CD4-positive, alpha-beta T cell treated with Interleukin-2 at 100 ng/mL for 4 hours (primary cell): ENCODE results near the gene CANT1.
"Not testable (repeated sequence)": the region's sequence is repeated elsewhere in the genome, so short reads cannot be mapped to it uniquely, and the experiment has no call there.

ENCODE experiments used
- DNase-seq: peaks from one replicate; pipeline ENCODE4 v3.0.0-alpha.2; 2020; ENCODE audit warnings: low spot score

CANT1 gene

GRCh38 chr17:79027274-79027924 lies 17.8 kb upstream of the CANT1 start:
- no peak for DNase-seq

- no peak for DNase-seq
Measured at GRCh38 chr17:79026376-79027273, 17.1 kb upstream of the CANT1 start.

- DNase-seq = no peak
Measured at GRCh38 chr17:79024901-79025737, 15.6 kb upstream of the CANT1 start.

GRCh38 chr17:79023886-79024771 lies 14.6 kb upstream of the CANT1 start, which contains the start of gene C1QTNF1:
Gene C1QTNF1, plus strand, starts transcription at chr17:79024169. Its CDS starts 19,800 bp downstream, at chr17:79043969.
- DNase-seq = no peak

GRCh38 chr17:79023180-79023705 lies 13.7 kb upstream of the CANT1 start:
- DNase-seq = no peak

- DNase-seq = no peak
Measured at GRCh38 chr17:79022507-79022991, 13.0 kb upstream of the CANT1 start.

- DNase-seq = not testable (repeated sequence)
Measured at GRCh38 chr17:79021929-79022328, 12.4 kb upstream of the CANT1 start.

GRCh38 chr17:79020631-79021301 lies 11.2 kb upstream of the CANT1 start:
- DNase-seq = no peak

GRCh38 chr17:79019632-79020584 lies 10.3 kb upstream of the CANT1 start:
- peak; percentile 48 for DNase-seq

- no peak for DNase-seq
Measured at GRCh38 chr17:79019261-79019631, 9.7 kb upstream of the CANT1 start.

- no peak for DNase-seq
Measured at GRCh38 chr17:79018370-79018695, 8.8 kb upstream of the CANT1 start.

GRCh38 chr17:79017546-79018369 lies 8.2 kb upstream of the CANT1 start:
- no peak for DNase-seq

- DNase-seq = no peak
Measured at GRCh38 chr17:79014158-79014758, 4.7 kb upstream of the CANT1 start.

- no peak for DNase-seq
Measured at GRCh38 chr17:79012563-79013134, 3.1 kb upstream of the CANT1 start.

- DNase-seq = no peak
Measured at GRCh38 chr17:79011451-79012147, 2.0 kb upstream of the CANT1 start.

- no peak for DNase-seq
Measured at GRCh38 chr17:79010304-79010646, 711 bp upstream of the CANT1 start.
